Stimulated activated CD4-positive, alpha-beta T cell treated with anti-CD3 and anti-CD28 coated beads, Interleukin-15, amount 100 ng/mL, for 24 hours (primary cell): Measurements from ENCODE around the gene CES2.
"Not testable (repeated sequence)": the region's sequence is repeated elsewhere in the genome, so short reads cannot be mapped to it uniquely, and the experiment has no call there.

Source experiments
- DNase-seq: peaks from one replicate; pipeline ENCODE4 v3.0.0-alpha.2; 2020

The CES2 gene

GRCh38 chr16:66991545-66992077 is 56.3 kb downstream of the CES2 start:
- no peak for DNase-seq

GRCh38 chr16:66993558-66993957 is 58.2 kb downstream of the CES2 start:
- DNase-seq = not testable (repeated sequence)
